ENCODE measurements around the gene TNS3. TPM values are rescaled to one million over a fixed set of nuclear protein-coding genes. Genes with fewer than 3 reads are reported as not detected.

Gene TNS3
- total RNA-seq, 4 donors from 2014 or later: 70.9 to 112 (median 98.6) TPM

DNA sequence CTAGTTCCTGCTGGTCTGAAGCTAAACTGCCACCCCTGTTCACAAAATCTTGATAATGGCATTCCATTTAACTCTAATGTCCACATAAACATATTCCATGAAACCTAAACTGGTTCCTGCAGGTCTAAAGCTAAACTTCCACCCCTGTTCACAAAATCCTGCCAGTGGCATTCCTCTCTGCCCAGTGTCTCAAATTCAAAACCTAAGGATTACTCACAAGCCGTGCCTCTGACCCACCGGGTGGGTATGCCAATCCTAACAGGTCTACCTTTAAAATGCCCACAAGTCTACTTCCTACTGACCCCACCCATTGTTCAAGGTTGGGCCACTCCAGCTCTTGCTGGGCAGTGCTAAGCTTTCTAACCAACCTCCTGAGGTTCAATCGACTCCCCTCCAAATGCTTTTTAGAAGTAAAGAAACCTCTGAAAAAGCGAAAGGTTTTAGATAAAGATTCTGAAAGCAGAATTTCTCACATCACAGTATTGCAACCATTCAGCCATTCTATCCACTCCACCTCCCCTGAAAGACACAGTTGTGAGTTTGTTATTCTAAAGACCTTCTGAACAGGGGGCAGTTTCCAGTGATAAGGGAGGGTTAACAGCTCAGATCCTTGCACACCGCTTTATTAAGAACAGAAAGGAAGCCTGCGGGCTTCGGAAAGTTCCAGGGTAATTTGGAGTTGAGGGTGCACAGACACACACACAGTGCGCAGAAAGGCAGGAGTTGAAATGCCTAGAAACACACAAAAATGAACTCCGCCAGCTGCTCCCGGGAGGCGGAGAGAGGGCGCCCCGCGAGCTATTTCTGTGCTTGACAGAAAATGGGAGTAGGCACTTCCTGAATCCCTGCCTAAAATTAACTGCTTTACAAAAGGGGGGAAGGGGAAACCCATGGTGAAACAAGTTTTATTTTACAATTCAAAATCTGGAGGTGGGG lies 87.7 kb downstream of the TNS3 start:
- TF ChIP-seq, protein P1, sequence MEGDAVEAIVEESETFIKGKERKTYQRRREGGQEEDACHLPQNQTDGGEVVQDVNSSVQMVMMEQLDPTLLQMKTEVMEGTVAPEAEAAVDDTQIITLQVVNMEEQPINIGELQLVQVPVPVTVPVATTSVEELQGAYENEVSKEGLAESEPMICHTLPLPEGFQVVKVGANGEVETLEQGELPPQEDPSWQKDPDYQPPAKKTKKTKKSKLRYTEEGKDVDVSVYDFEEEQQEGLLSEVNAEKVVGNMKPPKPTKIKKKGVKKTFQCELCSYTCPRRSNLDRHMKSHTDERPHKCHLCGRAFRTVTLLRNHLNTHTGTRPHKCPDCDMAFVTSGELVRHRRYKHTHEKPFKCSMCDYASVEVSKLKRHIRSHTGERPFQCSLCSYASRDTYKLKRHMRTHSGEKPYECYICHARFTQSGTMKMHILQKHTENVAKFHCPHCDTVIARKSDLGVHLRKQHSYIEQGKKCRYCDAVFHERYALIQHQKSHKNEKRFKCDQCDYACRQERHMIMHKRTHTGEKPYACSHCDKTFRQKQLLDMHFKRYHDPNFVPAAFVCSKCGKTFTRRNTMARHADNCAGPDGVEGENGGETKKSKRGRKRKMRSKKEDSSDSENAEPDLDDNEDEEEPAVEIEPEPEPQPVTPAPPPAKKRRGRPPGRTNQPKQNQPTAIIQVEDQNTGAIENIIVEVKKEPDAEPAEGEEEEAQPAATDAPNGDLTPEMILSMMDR (IDR thresholded peaks at IDR 0.05): no peak
- ATAC-seq (ENCODE audit: low FRiP score) (no peak), DNase-seq (ENCODE audit: low spot score) (no peak)

DNA sequence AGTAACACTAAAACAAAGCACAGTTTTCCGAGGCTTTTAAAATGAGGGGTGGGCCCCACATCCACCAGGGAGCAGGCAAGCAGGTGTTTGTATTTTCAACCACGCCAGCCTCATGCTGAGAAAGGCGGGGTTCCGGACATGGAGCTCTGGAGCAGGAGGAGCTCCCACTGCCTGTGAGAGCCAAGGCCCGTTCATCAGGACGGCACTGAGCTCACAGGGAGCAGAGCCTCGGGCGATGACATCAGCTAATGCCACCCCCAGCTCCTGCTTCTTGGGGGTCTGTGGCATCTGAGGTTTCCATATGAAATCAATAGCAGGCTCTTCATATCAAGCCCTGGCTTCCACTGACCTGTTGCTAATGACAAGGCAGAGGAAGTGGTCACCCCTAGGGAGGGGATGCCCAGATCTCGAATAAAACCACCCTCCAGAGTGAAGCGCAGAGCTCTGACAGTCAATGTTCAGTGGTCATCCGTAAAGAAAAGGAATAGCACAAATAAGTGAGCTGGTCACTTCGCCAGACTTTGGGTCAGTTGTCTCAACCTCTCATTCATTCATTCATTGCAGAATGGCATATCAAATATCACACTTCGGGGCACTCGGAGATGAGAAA lies 89.1 kb downstream of the TNS3 start:
- ATAC-seq (ENCODE audit: low FRiP score): no peak
- no peak for DNase-seq (ENCODE audit: low spot score)

DNA sequence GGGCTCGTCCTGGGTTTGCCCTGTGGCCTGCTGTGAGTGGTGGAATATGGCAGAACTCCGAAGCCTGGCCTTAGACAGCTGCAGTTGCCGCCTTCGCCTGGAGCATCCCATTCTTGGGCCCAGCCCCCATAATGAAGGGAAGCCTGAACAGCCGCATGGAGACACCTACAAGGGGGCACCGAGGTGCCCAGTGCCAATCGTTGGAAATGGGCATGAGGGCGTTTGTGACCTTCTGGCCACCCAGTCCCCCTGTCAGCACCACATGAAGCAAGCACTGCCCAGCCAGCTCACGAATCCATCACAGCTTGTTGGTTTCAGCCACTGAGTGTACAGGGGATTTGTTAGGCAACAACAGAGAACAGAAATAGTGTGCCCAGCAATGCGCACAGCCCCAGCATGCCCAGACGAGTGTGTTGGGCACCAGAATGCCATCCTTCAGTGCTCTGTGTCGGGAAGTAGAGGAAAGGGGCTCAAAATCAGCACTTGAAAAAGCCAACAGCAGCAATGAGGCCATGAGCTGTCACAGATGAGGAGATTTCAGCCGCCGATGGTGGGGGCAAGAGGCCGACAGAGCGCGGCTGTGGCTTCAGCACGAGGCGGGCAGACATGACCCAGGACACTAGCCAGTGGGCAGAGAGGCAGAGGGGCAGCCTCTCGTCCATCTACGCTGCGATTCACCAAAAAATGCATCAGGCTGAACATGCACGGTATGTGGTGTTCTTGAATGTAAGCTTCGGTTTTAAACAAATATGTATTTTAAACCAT lies 91.2 kb downstream of the TNS3 start:
- TF ChIP-seq, protein P1 (IDR thresholded peaks at IDR 0.05): no peak
- no peak for DNase-seq (ENCODE audit: low spot score)

More for the DNA sequence above, 89.1 kb downstream of the TNS3 start:
- TF ChIP-seq, protein P1 (IDR thresholded peaks at IDR 0.05): no peak

DNA sequence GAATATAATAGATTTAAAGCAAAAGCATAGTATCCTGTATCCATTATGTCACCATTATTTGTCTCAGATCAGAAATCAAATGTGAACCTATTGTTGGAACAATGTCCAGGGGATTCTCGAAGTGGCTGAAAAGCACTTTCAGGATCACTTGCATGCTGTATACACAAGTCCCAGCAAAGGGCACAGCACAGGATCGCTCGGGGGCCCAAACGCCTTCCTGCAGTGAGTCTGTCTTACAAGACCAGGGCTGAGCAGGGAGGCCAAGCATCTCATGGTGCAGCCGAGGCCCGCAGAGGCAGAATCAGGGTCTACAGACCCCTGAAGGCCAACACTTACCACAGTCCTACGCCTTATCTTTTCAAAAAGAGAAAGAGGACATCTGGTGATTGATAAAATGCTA lies 92.3 kb downstream of the TNS3 start:
- DNase-seq (ENCODE audit: low spot score): no peak

More for the DNA sequence above, 91.2 kb downstream of the TNS3 start:
- ATAC-seq (ENCODE audit: low FRiP score): no peak

DNA sequence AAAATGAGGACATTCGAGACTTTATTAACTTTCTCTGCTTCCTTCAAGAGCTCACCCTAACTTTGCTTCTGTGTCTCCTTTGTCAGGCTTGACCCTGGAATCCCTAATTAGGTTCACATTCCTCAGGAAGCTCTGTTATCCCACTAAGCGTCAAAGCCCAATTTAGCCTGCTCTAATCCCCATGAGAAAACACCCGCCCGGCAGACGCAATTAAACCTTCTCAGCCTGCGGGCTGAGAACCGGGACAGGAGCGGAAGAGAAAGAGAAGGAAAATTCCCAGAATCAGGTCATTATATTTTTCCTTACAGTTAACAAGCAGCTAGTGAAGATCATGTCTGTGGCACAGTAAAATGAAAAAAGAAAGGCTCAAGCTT lies 93.0 kb downstream of the TNS3 start:
- TF ChIP-seq, protein P1 (IDR thresholded peaks at IDR 0.05): no peak
- ATAC-seq (ENCODE audit: low FRiP score) (no peak), DNase-seq (ENCODE audit: low spot score) (no peak)

More for the DNA sequence above, 92.3 kb downstream of the TNS3 start:
- no peak for ATAC-seq (ENCODE audit: low FRiP score)
- TF ChIP-seq, protein P1 (IDR thresholded peaks at IDR 0.05): no peak

DNA sequence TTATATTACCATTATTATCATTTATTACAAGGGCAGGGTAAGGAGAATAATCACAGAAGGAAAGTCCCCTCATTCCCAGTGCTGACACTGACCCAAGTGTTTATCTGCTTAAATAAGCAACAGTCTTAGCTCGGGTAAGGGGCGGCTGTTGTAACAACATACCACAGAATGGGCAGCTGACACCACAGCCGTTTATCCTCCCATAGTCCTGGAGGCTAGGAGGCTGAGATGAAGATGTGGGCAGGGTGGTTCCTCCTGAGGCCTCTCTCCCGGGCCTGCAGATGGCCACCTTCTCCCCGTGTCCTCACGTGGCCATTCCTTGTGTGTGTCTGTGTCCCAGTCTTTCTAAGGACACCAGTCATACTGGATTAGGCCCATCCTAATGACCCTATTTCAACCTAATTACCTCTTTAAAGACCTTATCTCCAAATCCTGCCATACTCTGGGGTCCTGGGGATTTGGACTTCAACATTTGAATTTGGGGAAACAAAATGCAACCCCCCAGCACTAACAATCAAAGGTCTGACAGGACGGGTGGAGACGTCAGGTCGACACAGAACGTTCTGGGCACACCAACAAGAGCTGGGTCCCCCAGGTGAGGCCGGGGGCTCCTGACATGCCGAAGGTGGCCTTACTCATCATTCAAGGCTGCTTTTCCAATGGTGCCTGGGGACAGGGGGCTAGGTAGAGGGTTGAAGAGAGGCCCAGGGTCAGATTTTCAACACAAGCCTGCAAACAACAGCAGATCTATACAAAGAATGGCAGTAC lies 93.5 kb downstream of the TNS3 start:
- no peak for ATAC-seq (ENCODE audit: low FRiP score)
- DNase-seq (ENCODE audit: low spot score): no peak
- TF ChIP-seq, protein P1 (IDR thresholded peaks at IDR 0.05): no peak

All from omental fat pad (tissue), 4 donors.